GM20000 (cell line): Measurements from ENCODE around the gene MAN1A2.

ENCODE experiments used
- DNase-seq: peaks from one replicate; pipeline ENCODE4 v3.0.0; 2012; ENCODE audit warnings: low spot score
- CTCF ChIP-seq: IDR thresholded peaks from 2 replicates; pipeline ENCODE4 v1.5.1; 2012; ENCODE audit warnings: mild to moderate bottlenecking, control low read depth; ENCODE audit errors: extremely low read depth, missing control alignments

Gene MAN1A2

GRCh38 chr1:117392771-117393170 is 25.5 kb downstream of the MAN1A2 start:
- DNase-seq = no peak

GRCh38 chr1:117396074-117396473 is 28.8 kb downstream of the MAN1A2 start:
- TF ChIP-seq CTCF = no peak
- no peak for DNase-seq

More at GRCh38 chr1:117392771-117393170, 25.5 kb downstream of the MAN1A2 start:
- TF ChIP-seq CTCF = no peak

GRCh38 chr1:117396636-117397035 is 29.4 kb downstream of the MAN1A2 start:
- no peak for TF ChIP-seq CTCF

GRCh38 chr1:117398957-117399356 is 31.7 kb downstream of the MAN1A2 start:
- no peak for TF ChIP-seq CTCF
- no peak for DNase-seq

More at GRCh38 chr1:117396636-117397035, 29.4 kb downstream of the MAN1A2 start:
- no peak for DNase-seq

GRCh38 chr1:117401761-117402160 is 34.5 kb downstream of the MAN1A2 start:
- no peak for DNase-seq
- no peak for TF ChIP-seq CTCF

- no peak for DNase-seq
- no peak for TF ChIP-seq CTCF
Measured at GRCh38 chr1:117403597-117403996, 36.3 kb downstream of the MAN1A2 start.

- TF ChIP-seq CTCF = no peak
- DNase-seq = no peak
Measured at GRCh38 chr1:117405042-117405441, 37.8 kb downstream of the MAN1A2 start.
